Measurements from ENCODE around the gene FAM47C.

DNA sequence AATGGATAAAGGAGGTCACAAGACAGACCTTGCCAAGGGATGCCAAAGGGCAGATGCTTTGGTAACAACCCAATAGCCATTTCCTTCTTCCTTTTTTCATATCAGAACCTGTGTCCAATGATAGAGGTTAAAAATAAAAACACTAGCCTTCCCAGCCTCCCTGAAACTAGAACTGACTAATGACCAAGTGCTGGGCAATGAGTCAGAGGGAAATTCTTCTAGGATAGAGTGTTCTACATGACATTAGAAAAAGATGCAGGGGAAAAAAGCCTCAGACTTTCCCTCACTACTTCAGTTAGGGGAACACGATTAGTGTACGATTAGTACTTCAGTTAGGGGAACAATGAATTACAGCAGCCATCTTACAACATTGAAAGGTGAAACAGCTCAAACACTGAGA lies 29.3 kb upstream of the FAM47C start:
- TF ChIP-seq POLR2A (IDR thresholded peaks at IDR 0.05; ENCODE audit: low read depth, low read length) (no peak), POLR2AphosphoS5 (IDR thresholded peaks at IDR 0.05; ENCODE audit: low read depth, low read length) (no peak), TAF1 (IDR thresholded peaks at IDR 0.05; ENCODE audit: low read depth, low read length) (no peak), SPI1 (IDR thresholded peaks at IDR 0.05; ENCODE audit: low read depth, low read length) (no peak), PAX5 (IDR thresholded peaks at IDR 0.05; ENCODE audit: insufficient read depth, low read length, severe bottlenecking) (no peak), POU2F2 (IDR thresholded peaks at IDR 0.05; ENCODE audit: low read depth, low read length) (no peak)

Measured in GM12891 (cell line).